Tibial artery (tissue), 4 donors: ENCODE measurements around the gene CASP2.

ENCODE experiments used
- DNase-seq, 2 donors: peaks; one replicate each; pipeline ENCODE4 v3.0.0-alpha.2; 2019
- H3K27ac ChIP-seq, 2 donors: fragments of 200-600 bp; sonication (generic) in 1 of 2; 1 replicate in 1 of 2; 2 replicates in 1 of 2; pipeline ENCODE4 v1.5.1; 2018 to 2019; ENCODE audit warnings: mild to moderate bottlenecking in 1 of 2
- H3K27me3 ChIP-seq, 2 donors: fragments of 200-600 bp; sonication (generic) in 1 of 2; one replicate each; pipeline versions ENCODE4 v1.5.1 to v1.6.0; 2016 to 2019
- H3K36me3 ChIP-seq, 3 donors: fragments of 200-600 bp; sonication (generic) in 2 of 3; one replicate each; pipeline ENCODE4 v1.5.1; 2016 to 2019; ENCODE audit warnings: mild to moderate bottlenecking in 2 of 3
- H3K4me1 ChIP-seq, 4 donors: fragments of 200-600 bp; sonication (generic) in 2 of 4; 1 replicate in 3 of 4; 2 replicates in 1 of 4; pipeline ENCODE4 v1.5.1; 2016 to 2019
- H3K4me3 ChIP-seq, 2 donors: fragments of 200-600 bp; sonication (generic) in 1 of 2; 1 replicate in 1 of 2; 2 replicates in 1 of 2; pipeline ENCODE4 v1.5.1; 2018 to 2019; ENCODE audit warnings: mild to moderate bottlenecking in 2 of 2
- H3K9me3 ChIP-seq, 3 donors: fragments of 200-600 bp; sonication (generic) in 1 of 3; one replicate each; pipeline ENCODE4 v1.5.1; 2016 to 2019
- intact Hi-C: fragments of 100-400 bp; cut with DNase I; formaldehyde crosslinking; loops from one replicate; pipeline ENCODE4 v1.15.0; 2023; ENCODE audit warnings: low total_unique reads
- TF ChIP-seq, protein P1 (sequence below), 2 experiments: fragments of 200-600 bp in 1 of 2; fragments of 450-650 bp in 1 of 2; IDR thresholded peaks; one replicate each; pipeline ENCODE4 v1.5.1; 2017 to 2019; ENCODE audit warnings: antibody characterized with exemption in 2 of 2, mild to moderate bottlenecking in 1 of 2, moderate library complexity in 1 of 2

The CASP2 gene

GRCh38 chr7:143345428-143345900, 57.3 kb downstream of the CASP2 start:
- Histone ChIP-seq H3K27me3 (peaks cover 0 to 27% of the 10 kb centered on the region in 2 donors), H3K4me1 (peaks cover 0 to 7% (median 2%) of the 10 kb centered on the region in 4 donors), H3K36me3 (no peaks in the 10 kb centered on the region), H3K27ac (no peak overlapping the region), H3K4me3 (no peak overlapping the region), H3K9me3 (no peaks in the 10 kb centered on the region)
- DNase-seq: peak in 1 of 2 donors; percentile 35
- TF ChIP-seq, protein P1, sequence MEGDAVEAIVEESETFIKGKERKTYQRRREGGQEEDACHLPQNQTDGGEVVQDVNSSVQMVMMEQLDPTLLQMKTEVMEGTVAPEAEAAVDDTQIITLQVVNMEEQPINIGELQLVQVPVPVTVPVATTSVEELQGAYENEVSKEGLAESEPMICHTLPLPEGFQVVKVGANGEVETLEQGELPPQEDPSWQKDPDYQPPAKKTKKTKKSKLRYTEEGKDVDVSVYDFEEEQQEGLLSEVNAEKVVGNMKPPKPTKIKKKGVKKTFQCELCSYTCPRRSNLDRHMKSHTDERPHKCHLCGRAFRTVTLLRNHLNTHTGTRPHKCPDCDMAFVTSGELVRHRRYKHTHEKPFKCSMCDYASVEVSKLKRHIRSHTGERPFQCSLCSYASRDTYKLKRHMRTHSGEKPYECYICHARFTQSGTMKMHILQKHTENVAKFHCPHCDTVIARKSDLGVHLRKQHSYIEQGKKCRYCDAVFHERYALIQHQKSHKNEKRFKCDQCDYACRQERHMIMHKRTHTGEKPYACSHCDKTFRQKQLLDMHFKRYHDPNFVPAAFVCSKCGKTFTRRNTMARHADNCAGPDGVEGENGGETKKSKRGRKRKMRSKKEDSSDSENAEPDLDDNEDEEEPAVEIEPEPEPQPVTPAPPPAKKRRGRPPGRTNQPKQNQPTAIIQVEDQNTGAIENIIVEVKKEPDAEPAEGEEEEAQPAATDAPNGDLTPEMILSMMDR (IDR thresholded peaks at IDR 0.05): peak in 1 of 2 experiments; percentile 27
- intact Hi-C loops: no loop called here

DNA sequence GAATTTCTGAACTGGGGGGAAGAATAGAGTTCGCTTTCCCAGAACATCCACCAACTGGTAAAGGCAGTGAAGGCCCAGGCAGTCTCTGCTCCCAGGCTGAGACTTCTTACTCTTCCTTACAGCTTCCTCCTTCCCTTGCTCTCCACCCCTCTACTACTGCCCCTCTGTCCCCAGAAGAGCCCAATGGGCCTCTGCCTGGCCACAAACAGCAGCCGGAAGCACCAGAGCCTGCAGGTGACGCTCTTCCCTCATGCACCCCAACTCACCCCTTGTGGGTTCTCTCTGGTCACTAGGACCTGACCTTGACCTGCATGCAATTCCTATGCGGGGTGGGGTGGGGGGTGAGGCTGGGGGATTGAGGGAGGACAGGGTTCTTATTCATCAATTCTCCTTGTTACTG, 57.9 kb downstream of the CASP2 start:
- TF ChIP-seq, protein P1 (IDR thresholded peaks at IDR 0.05): no peak
- intact Hi-C loops: no loop called here
- peaks cover 0 to 7% (median 2%) of the 10 kb centered on the region in 4 donors for H3K4me1 ChIP-seq
- H3K36me3 ChIP-seq: no peaks in the 10 kb centered on the region
- no peak overlapping the region for H3K4me3 ChIP-seq
- no peak overlapping the region for H3K27ac ChIP-seq
- H3K27me3 ChIP-seq: peaks cover 0 to 27% of the 10 kb centered on the region in 2 donors
- no peak for DNase-seq
- no peaks in the 10 kb centered on the region for H3K9me3 ChIP-seq

- Histone ChIP-seq H3K4me3 (no peak overlapping the region), H3K36me3 (no peaks in the 10 kb centered on the region), H3K9me3 (no peaks in the 10 kb centered on the region), H3K27me3 (peaks cover 0 to 42% of the 10 kb centered on the region in 2 donors), H3K4me1 (peaks cover 0 to 7% (median 2%) of the 10 kb centered on the region in 4 donors), H3K27ac (no peak overlapping the region)
- no peak for DNase-seq
- intact Hi-C loops: no loop called here
- TF ChIP-seq, protein P1 (IDR thresholded peaks at IDR 0.05): no peak
These were observed 59.8 kb downstream of the CASP2 start for GRCh38 chr7:143347950-143348349.

GRCh38 chr7:143351060-143351459, 62.9 kb downstream of the CASP2 start:
- intact Hi-C loops: no loop called here

GRCh38 chr7:143351574-143351973, 63.4 kb downstream of the CASP2 start:
- peaks cover 0 to 28% of the 10 kb centered on the region in 2 donors for H3K27me3 ChIP-seq
- no peaks in the 10 kb centered on the region for H3K9me3 ChIP-seq
- no peak overlapping the region for H3K27ac ChIP-seq
- no peaks in the 10 kb centered on the region for H3K36me3 ChIP-seq
- intact Hi-C loops: no loop called here
- TF ChIP-seq, protein P1 (IDR thresholded peaks at IDR 0.05): no peak
- no peak overlapping the region for H3K4me3 ChIP-seq
- DNase-seq: no peak
- H3K4me1 ChIP-seq: no peaks in the 10 kb centered on the region

More at GRCh38 chr7:143351060-143351459, 62.9 kb downstream of the CASP2 start:
- Histone ChIP-seq H3K9me3 (no peaks in the 10 kb centered on the region), H3K36me3 (no peaks in the 10 kb centered on the region), H3K27ac (no peak overlapping the region), H3K4me3 (no peak overlapping the region), H3K27me3 (peaks cover 0 to 29% of the 10 kb centered on the region in 2 donors), H3K4me1 (no peaks in the 10 kb centered on the region)
- no peak for DNase-seq
- TF ChIP-seq, protein P1 (IDR thresholded peaks at IDR 0.05): no peak
